Karpas-422 (cell line): Measurements from ENCODE around the gene ODAD2. TPM values are rescaled to one million over a fixed set of nuclear protein-coding genes. Genes with fewer than 3 reads are reported as not detected.
"Not testable (repeated sequence)": the region's sequence is repeated elsewhere in the genome, so short reads cannot be mapped to it uniquely, and the experiment has no call there.

Experiments
- DNase-seq: peaks from one replicate; pipeline ENCODE4 v3.0.0-alpha.2; 2015
- H2AFZ ChIP-seq: fragments of 200-600 bp; sonication (generic); 2 replicates; pipeline ENCODE4 v1.6.1; 2014; ENCODE audit warnings: antibody characterized with exemption, low read length, mixed read lengths
- H3K27ac ChIP-seq: fragments of 200-600 bp; sonication (generic); 2 replicates; pipeline ENCODE4 v1.5.1; 2014; ENCODE audit warnings: mild to moderate bottlenecking, low read length, moderate library complexity
- H3K27me3 ChIP-seq: fragments of 200-600 bp; sonication (generic); 2 replicates; pipeline ENCODE4 v1.6.1; 2014; ENCODE audit warnings: low read length, mixed read lengths
- H3K36me3 ChIP-seq: fragments of 200-600 bp; sonication (generic); 2 replicates; pipeline ENCODE4 v1.6.1; 2014; ENCODE audit warnings: low read length, mixed read lengths; ENCODE audit not compliant: insufficient read depth
- H3K4me1 ChIP-seq: fragments of 200-600 bp; sonication (generic); 2 replicates; pipeline ENCODE4 v1.6.1; 2014; ENCODE audit warnings: mild to moderate bottlenecking, low read length, mixed read lengths
- H3K4me2 ChIP-seq: fragments of 200-600 bp; sonication (generic); 2 replicates; pipeline ENCODE4 v1.6.1; 2014; ENCODE audit warnings: low read length, low read depth, mild to moderate bottlenecking; ENCODE audit not compliant: poor library complexity, severe bottlenecking
- H3K4me3 ChIP-seq: fragments of 200-600 bp; sonication (generic); 2 replicates; pipeline ENCODE4 v1.5.1; 2014; ENCODE audit warnings: mild to moderate bottlenecking, antibody characterized with exemption, low read length, mixed read lengths
- H3K79me2 ChIP-seq: fragments of 200-600 bp; sonication (generic); 2 replicates; pipeline ENCODE4 v1.6.1; 2014; ENCODE audit warnings: mild to moderate bottlenecking, low read length, mixed read lengths
- H3K9ac ChIP-seq: fragments of 200-600 bp; sonication (generic); 2 replicates; pipeline ENCODE4 v1.6.0; 2014; ENCODE audit warnings: low read length
- H3K9me2 ChIP-seq: fragments of 200-600 bp; sonication (generic), shearing (Covaris generic); replicated peaks from 2 replicates; pipeline ENCODE4 v1.6.0; 2014; ENCODE audit warnings: mild to moderate bottlenecking, low read length, moderate library complexity; ENCODE audit not compliant: insufficient read depth
- H3K9me3 ChIP-seq: fragments of 300-700, 200-600 bp; sonication (generic); 2 replicates; pipeline ENCODE4 v1.6.1; 2014; ENCODE audit warnings: low read length, mixed read lengths
- H4K20me1 ChIP-seq: fragments of 200-600 bp; sonication (generic); 2 replicates; pipeline ENCODE4 v1.6.1; 2014; ENCODE audit warnings: mild to moderate bottlenecking, antibody characterized with exemption, low read length, low read depth; ENCODE audit not compliant: insufficient read depth
- total RNA-seq: library from RNA; depleted of rRNA; stranded (reverse); fragments of >200 nt; shearing (Covaris generic); gene quantifications from 2 replicates; pipeline ENCODE4 v1.2.3, GENCODE V29; 2014; ENCODE audit warnings: low replicate concordance

The ODAD2 gene
- total RNA-seq, 1 experiment from 2014 or later = not detected

DNA sequence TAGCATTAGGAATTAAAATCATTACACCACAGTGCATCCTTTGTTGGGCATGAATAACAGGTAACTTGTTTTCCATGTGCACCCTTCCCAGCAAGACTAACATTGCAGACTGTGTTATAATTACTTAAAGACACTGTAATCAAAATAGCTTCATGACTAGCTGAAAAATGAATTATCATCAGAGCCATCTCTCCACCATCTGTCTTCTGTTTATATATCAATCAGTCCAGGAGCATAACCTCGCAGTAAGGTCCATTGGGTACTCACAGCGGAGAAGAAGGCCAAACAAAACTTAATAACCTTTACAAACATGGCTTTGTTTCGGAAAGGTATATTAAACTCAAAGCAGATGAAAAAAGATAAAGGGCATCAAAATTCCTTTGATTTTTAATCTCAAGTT lies 90.6 kb downstream of the ODAD2 start:
- no peaks in the 10 kb centered on the region for H4K20me1 ChIP-seq
- no peaks in the 10 kb centered on the region for H3K36me3 ChIP-seq
- DNase-seq = no peak
- no peak overlapping the region for H3K4me2 ChIP-seq
- no peaks in the 10 kb centered on the region for H3K27me3 ChIP-seq
- H3K4me3 ChIP-seq = no peak overlapping the region
- no peak overlapping the region for H3K27ac ChIP-seq
- no peaks in the 10 kb centered on the region for H3K9me2 ChIP-seq
- H3K9ac ChIP-seq = no peak overlapping the region
- H2AFZ ChIP-seq = no peak overlapping the region
- no peaks in the 10 kb centered on the region for H3K9me3 ChIP-seq
- no peaks in the 10 kb centered on the region for H3K4me1 ChIP-seq
- no peaks in the 10 kb centered on the region for H3K79me2 ChIP-seq

DNA sequence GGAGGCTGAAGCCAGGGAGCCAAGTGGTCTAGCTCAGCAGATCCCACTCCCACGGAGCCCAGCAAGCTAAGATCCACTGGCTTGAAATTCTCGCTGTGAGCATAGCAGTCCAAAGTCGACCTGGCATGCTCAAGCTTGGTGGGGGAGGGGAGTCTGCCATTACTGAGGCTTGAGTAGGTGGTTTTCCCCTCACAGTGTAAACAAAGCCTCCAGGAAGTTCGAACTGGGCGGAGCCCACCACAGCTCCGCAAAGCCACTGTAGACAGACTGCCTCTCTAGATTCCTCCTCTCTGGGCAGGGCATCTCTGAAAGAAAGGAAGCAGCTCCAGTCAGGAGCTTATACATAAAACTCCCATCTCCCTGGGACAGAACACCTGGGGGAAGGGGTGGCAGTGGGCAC lies 99.4 kb downstream of the ODAD2 start:
- not testable (repeated sequence) for H3K4me1 ChIP-seq, H3K9ac ChIP-seq, H2AFZ ChIP-seq, H4K20me1 ChIP-seq, H3K9me3 ChIP-seq, H3K9me2 ChIP-seq, H3K27me3 ChIP-seq, DNase-seq, H3K4me2 ChIP-seq, H3K4me3 ChIP-seq, H3K27ac ChIP-seq, H3K79me2 ChIP-seq, H3K36me3 ChIP-seq

DNA sequence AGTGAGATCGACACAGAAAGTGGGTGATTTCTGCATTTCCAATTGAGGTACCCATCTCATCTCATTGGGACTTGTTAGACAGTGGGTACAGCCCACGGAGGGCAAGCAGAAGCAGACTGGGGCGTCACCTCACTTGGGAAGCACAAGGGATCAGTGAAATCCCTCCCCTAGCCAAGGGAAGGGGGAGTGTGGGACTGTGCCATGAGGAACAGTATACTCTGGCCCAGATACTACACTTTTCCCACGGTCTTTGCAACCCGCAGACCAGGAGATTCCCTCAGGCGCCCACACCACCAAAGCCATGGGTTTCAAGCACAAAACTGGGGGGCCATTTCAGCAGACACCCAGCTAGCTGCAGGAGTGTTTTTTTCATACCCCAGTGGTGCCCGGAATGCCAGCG lies 99.8 kb downstream of the ODAD2 start:
- H3K27ac ChIP-seq = no peak overlapping the region
- H3K4me1 ChIP-seq = no peaks in the 10 kb centered on the region
- H3K36me3 ChIP-seq = no peaks in the 10 kb centered on the region
- H3K27me3 ChIP-seq = no peaks in the 10 kb centered on the region
- no peak overlapping the region for H3K9ac ChIP-seq
- DNase-seq = no peak
- no peak overlapping the region for H2AFZ ChIP-seq
- H3K9me2 ChIP-seq = no peaks in the 10 kb centered on the region
- no peaks in the 10 kb centered on the region for H4K20me1 ChIP-seq
- no peak overlapping the region for H3K4me3 ChIP-seq
- no peak overlapping the region for H3K4me2 ChIP-seq
- no peaks in the 10 kb centered on the region for H3K79me2 ChIP-seq
- H3K9me3 ChIP-seq = no peaks in the 10 kb centered on the region

DNA sequence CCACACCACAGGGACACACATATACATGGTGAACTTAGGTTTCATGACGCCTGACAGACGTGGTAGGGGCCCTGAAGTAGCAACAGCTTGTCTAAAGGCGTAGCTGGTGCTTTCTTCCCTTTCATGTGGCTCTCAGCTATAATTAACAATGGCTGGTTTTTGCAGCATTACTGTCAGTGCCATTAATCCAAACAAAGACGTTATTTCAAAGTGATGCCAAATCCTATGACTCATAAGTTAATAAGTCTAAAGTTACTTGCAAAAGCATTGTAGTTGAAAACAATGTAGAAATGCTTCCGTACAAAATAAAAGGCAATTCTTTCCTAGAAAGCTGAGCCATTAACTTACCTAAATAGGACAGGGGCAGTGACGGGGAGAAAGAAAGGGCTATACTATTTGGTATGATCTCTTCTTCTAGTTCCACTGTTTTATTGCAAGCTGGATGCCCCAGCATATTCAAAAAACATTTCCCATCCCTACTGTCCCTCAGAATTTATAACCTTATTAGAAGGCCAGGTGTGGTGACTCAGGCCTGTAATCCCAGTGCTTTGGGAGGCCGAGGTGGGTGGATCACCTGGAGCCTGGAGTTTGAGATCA lies 105.4 kb downstream of the ODAD2 start:
- H3K4me1 ChIP-seq = no peaks in the 10 kb centered on the region
- no peak overlapping the region for H3K9ac ChIP-seq
- H4K20me1 ChIP-seq = no peaks in the 10 kb centered on the region
- no peaks in the 10 kb centered on the region for H3K9me3 ChIP-seq
- H3K27ac ChIP-seq = no peak overlapping the region
- no peak overlapping the region for H2AFZ ChIP-seq
- no peaks in the 10 kb centered on the region for H3K36me3 ChIP-seq
- no peaks in the 10 kb centered on the region for H3K27me3 ChIP-seq
- no peak overlapping the region for H3K4me2 ChIP-seq
- no peaks in the 10 kb centered on the region for H3K9me2 ChIP-seq
- no peaks in the 10 kb centered on the region for H3K79me2 ChIP-seq
- no peak overlapping the region for H3K4me3 ChIP-seq
- DNase-seq = no peak

DNA sequence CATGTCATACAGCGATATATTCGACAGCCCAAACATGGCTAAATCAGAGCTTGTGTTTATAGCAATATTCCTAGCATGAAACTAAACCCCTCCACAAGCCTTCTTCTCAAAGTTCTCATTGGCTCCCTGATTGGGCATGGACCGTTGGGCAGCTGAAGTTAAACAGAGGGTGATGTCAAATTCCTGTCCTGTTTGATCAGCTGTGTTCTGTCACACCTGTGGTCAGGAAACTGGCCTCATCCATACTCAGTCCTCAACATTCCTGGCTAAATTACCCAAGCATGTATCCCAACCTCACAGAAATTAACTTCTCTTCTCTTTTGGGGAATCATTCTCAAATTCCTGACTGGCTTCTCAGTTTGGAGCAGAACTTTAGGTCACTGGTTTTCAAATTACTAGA lies 107.9 kb downstream of the ODAD2 start:
- Histone ChIP-seq H4K20me1 (no peaks in the 10 kb centered on the region), H3K4me1 (no peaks in the 10 kb centered on the region), H3K79me2 (no peaks in the 10 kb centered on the region), H3K27me3 (no peaks in the 10 kb centered on the region), H3K36me3 (no peaks in the 10 kb centered on the region), H2AFZ (no peak overlapping the region), H3K27ac (no peak overlapping the region), H3K4me2 (no peak overlapping the region), H3K9me3 (no peaks in the 10 kb centered on the region), H3K9me2 (no peaks in the 10 kb centered on the region), H3K4me3 (no peak overlapping the region), H3K9ac (no peak overlapping the region)
- no peak for DNase-seq

DNA sequence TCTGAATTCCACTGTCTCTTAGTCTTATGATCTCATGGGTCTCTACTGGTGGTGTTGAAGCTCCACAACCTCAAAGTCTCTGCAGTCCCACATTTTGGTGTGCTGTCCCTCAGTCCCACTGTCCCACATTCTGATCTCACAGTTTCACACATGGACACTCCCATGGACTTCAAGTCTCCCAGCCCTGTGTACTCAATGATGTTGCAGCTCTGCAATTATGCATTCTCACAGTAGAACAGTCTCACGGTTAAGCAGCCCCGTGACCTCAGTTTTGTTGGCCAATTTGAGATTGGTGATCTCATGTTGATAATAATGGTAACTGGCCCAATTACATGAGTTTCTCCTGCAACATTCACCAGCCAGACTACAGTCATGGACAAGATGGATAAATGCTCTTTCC lies 109.4 kb downstream of the ODAD2 start:
- H3K9me3 ChIP-seq = no peaks in the 10 kb centered on the region
- H3K4me3 ChIP-seq = no peak overlapping the region
- no peaks in the 10 kb centered on the region for H3K9me2 ChIP-seq
- no peaks in the 10 kb centered on the region for H3K79me2 ChIP-seq
- no peaks in the 10 kb centered on the region for H3K27me3 ChIP-seq
- no peaks in the 10 kb centered on the region for H4K20me1 ChIP-seq
- no peaks in the 10 kb centered on the region for H3K4me1 ChIP-seq
- DNase-seq = no peak
- H2AFZ ChIP-seq = no peak overlapping the region
- no peak overlapping the region for H3K4me2 ChIP-seq
- no peaks in the 10 kb centered on the region for H3K36me3 ChIP-seq
- H3K9ac ChIP-seq = no peak overlapping the region
- no peak overlapping the region for H3K27ac ChIP-seq

DNA sequence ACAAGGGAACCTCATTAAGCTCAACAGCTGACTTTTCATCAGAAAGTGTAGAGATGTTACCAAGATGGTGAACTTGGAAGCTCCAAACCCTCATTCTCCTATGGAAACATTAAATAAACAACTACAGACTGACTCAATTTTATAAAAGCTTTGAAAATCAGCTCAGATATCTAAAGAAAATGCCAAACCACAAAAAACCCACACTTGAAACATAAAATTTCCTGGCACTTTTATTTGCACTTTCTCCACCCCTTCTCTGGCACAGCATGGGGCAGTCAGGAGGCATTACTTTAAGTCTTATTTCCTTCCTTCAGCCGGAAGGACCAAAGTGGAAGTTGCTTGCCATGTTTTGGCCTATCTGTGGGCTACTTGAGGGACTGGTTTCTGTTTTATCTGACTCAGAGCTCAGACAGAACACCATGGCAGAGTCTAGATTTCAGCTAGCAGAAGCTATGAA lies 114.7 kb downstream of the ODAD2 start:
- Histone ChIP-seq H3K4me1 (no peaks in the 10 kb centered on the region), H3K4me2 (no peak overlapping the region), H3K27ac (no peak overlapping the region), H2AFZ (no peak overlapping the region), H3K9ac (no peak overlapping the region), H3K27me3 (no peaks in the 10 kb centered on the region), H3K79me2 (no peaks in the 10 kb centered on the region), H3K9me2 (no peaks in the 10 kb centered on the region), H3K9me3 (no peaks in the 10 kb centered on the region), H3K36me3 (no peaks in the 10 kb centered on the region), H4K20me1 (no peaks in the 10 kb centered on the region), H3K4me3 (no peak overlapping the region)
- no peak for DNase-seq

DNA sequence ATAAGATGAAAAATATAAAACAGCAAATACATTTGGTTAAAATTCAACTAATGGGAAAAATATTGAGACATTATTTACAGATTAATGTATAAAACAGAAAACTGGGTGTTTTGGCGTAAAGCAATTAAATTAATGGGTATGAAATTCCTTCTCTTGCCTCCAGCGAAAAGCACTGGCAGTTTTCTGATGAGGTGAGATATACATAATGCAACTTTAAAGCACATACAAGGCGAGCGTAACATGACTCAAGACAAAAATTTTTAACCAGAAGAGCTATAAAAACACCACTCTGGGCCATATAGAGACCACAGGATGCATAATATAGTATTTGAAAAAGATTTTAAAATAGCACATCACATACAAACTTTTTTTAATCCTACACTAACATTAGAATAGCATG lies 120.6 kb downstream of the ODAD2 start:
- no peaks in the 10 kb centered on the region for H3K4me1 ChIP-seq
- no peaks in the 10 kb centered on the region for H3K36me3 ChIP-seq
- H3K27ac ChIP-seq = no peak overlapping the region
- H4K20me1 ChIP-seq = no peaks in the 10 kb centered on the region
- H3K27me3 ChIP-seq = no peaks in the 10 kb centered on the region
- no peaks in the 10 kb centered on the region for H3K79me2 ChIP-seq
- H3K9me2 ChIP-seq = no peaks in the 10 kb centered on the region
- no peak overlapping the region for H3K4me2 ChIP-seq
- no peak overlapping the region for H2AFZ ChIP-seq
- no peak for DNase-seq
- H3K9ac ChIP-seq = no peak overlapping the region
- H3K9me3 ChIP-seq = no peaks in the 10 kb centered on the region
- no peak overlapping the region for H3K4me3 ChIP-seq

DNA sequence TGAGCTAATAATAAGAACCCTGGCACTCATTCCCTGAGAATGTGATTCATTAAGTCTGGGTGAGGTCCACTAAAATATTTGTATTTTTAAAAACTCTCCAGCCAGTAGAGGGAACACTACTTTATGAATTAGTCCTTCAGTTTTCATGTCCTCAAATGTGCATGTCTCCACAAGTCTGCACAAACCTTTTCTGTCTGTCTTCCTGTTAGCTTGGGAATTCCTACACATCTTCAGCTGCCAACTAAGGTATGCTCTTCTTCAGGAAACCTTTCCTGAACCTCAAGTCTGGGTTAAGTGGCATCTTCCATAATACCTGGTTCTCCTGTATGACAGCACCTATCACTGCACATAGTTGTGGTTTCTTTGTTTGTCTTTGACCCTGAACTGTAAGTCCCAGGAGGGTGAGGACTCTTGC lies 133.7 kb downstream of the ODAD2 start:
- H3K4me1 ChIP-seq = no peaks in the 10 kb centered on the region
- H3K9me3 ChIP-seq = no peaks in the 10 kb centered on the region
- H3K4me2 ChIP-seq = no peak overlapping the region
- H4K20me1 ChIP-seq = no peaks in the 10 kb centered on the region
- H2AFZ ChIP-seq = no peak overlapping the region
- H3K9ac ChIP-seq = no peak overlapping the region
- H3K27me3 ChIP-seq = no peaks in the 10 kb centered on the region
- no peaks in the 10 kb centered on the region for H3K9me2 ChIP-seq
- no peaks in the 10 kb centered on the region for H3K36me3 ChIP-seq
- H3K27ac ChIP-seq = no peak overlapping the region
- DNase-seq = no peak
- H3K79me2 ChIP-seq = no peaks in the 10 kb centered on the region
- no peak overlapping the region for H3K4me3 ChIP-seq
